ENCODE measurements around the gene NUP37. TPM values are rescaled to one million over a fixed set of nuclear protein-coding genes. Genes with fewer than 3 reads are reported as not detected.

The NUP37 gene
- total and polyA plus RNA-seq, 2 of the 13 experiments (the other 11 are each of a cell fraction or from before 2014, with no cell fraction given) = 50.6 to 80.1 TPM

- Histone ChIP-seq H3K9me3 (ENCODE audit: low read length) (no peaks in the 10 kb centered on the region), H2AFZ (ENCODE audit: low read length) (no peak overlapping the region), H3K27me3 (ENCODE audit: control insufficient read depth in 1 of 2, insufficient read depth in 2 of 2, low read length in 2 of 2) (no peaks in the 10 kb centered on the region), H4K20me1 (ENCODE audit: insufficient read depth, low read length) (no peaks in the 10 kb centered on the region), H3K4me3 (replicated peaks in 1 of 3; ENCODE audit: insufficient read depth in 1 of 3, low read depth in 2 of 3, low read length in 3 of 3) (no peak overlapping the region), H3K9ac (ENCODE audit: insufficient read depth, low read depth, low read length) (no peak overlapping the region), H3K36me3 (replicated peaks in 1 of 2; ENCODE audit: control insufficient read depth in 1 of 2, insufficient read depth in 2 of 2, low read length in 2 of 2) (peaks cover 0 to 1% of the 10 kb centered on the region in 2 experiments; a peak in 2 of 5 replicates), H3K27ac (ENCODE audit: extremely low read length, insufficient read depth, low read length) (no peak overlapping the region), H3K79me2 (ENCODE audit: insufficient read depth, low read length) (no peaks in the 10 kb centered on the region), H3K4me1 (ENCODE audit: insufficient read depth, low read length) (no peaks in the 10 kb centered on the region), H3K4me2 (ENCODE audit: low read depth, low read length) (no peak overlapping the region)
- CTCF ChIA-PET (ENCODE audit: low intra/inter-chr PET ratio, low total read pairs) = no interaction called here
- ATAC-seq (no peak), FAIRE-seq (no peak), DNase-seq (ENCODE audit: low spot score) (no peak)
- in situ Hi-C loops (cut with HindIII; ENCODE audit: extremely low pct_ligation_motif_present, low pct_unique_long_range_greater_than_20kb) (no loop called here), intact Hi-C loops (cut with micrococcal nuclease; ENCODE audit: unreplicated experiment) (no loop called here)
- BruUV-seq (replicated peaks) = no TSS peak
- TF ChIP-seq HMG20A (CRISPR knock-in tag; IDR thresholded peaks at IDR 0.05; ENCODE audit: borderline replicate concordance) (no peak), ATF2 (CRISPR knock-in tag; IDR thresholded peaks at IDR 0.05) (no peak), DRAP1 (CRISPR knock-in tag; IDR thresholded peaks at IDR 0.05) (no peak), TFAP4 (IDR thresholded peaks at IDR 0.05; ENCODE audit: borderline replicate concordance, low read depth) (no peak), NPAS2 (CRISPR knock-in tag; IDR thresholded peaks at IDR 0.05; ENCODE audit: borderline replicate concordance) (no peak), SNAI1 (CRISPR knock-in tag; IDR thresholded peaks at IDR 0.05; ENCODE audit: borderline replicate concordance) (no peak), ZNF547 (CRISPR knock-in tag; IDR thresholded peaks at IDR 0.05) (no peak)
- POLR2A ChIA-PET = no interaction called here
Observed at GRCh38 chr12:102031852-102032251, 88.1 kb downstream of the NUP37 start.
